Adipocyte (in vitro differentiated cells): Measurements from ENCODE around the gene BUD13.

Source experiments
- DNase-seq: peaks from one replicate; pipeline ENCODE4 v3.0.0-alpha.2; 2015; ENCODE audit warnings: low read depth
- H3K27me3 ChIP-seq: replicated peaks from 2 replicates; pipeline ENCODE4 v1.7.0; 2013; ENCODE audit warnings: mild to moderate bottlenecking, low read length, moderate library complexity; ENCODE audit not compliant: control insufficient read depth, insufficient read depth
- H3K36me3 ChIP-seq: 2 replicates; pipeline ENCODE4 v1.7.0; 2013; ENCODE audit warnings: low read length, mild to moderate bottlenecking, moderate library complexity; ENCODE audit not compliant: control insufficient read depth, insufficient read depth, severe bottlenecking
- H3K4me1 ChIP-seq: 2 replicates; pipeline ENCODE4 v1.7.0; 2013; ENCODE audit warnings: mild to moderate bottlenecking, low read length, moderate library complexity; ENCODE audit not compliant: control insufficient read depth, insufficient read depth
- H3K4me3 ChIP-seq: 2 replicates; pipeline ENCODE4 v1.7.0; 2013; ENCODE audit warnings: mild to moderate bottlenecking, low read length, moderate library complexity
- H3K9ac ChIP-seq: 2 replicates; pipeline ENCODE4 v1.7.0; 2013; ENCODE audit warnings: mild to moderate bottlenecking, low read length, moderate library complexity
- H3K9me3 ChIP-seq: 2 replicates; pipeline ENCODE4 v1.7.0; 2013; ENCODE audit warnings: mild to moderate bottlenecking, low read length, moderate library complexity; ENCODE audit not compliant: control insufficient read depth

BUD13 gene

DNA sequence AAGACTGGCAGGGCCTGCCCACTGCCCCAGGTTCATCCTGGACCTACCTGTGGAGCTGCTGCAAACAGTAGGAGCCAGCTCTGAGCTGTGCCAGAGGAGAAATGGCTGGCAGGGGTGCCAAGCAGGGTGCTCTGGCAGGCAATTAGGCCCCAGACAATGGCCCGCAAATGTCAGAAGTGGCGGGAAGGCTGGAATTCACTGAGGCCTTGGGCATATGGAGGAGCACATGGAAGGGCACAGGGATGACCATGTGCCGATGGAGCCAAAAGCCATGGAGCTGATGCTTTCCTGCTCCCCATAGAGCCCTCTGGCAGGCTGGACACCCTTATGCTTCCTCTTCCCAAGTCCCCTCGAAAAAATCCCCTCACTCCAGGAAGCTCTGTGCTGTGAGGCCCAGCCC, 62.0 kb downstream of the BUD13 start:
- Histone ChIP-seq H3K27me3 (peaks cover 63% of the 10 kb centered on the region), H3K9ac (no peak overlapping the region), H3K9me3 (peaks cover 4% of the 10 kb centered on the region), H3K36me3 (no peaks in the 10 kb centered on the region), H3K4me1 (no peaks in the 10 kb centered on the region), H3K4me3 (no peak overlapping the region)
- DNase-seq = no peak

- Histone ChIP-seq H3K9me3 (peaks cover 4% of the 10 kb centered on the region), H3K4me3 (no peak overlapping the region), H3K4me1 (no peaks in the 10 kb centered on the region), H3K9ac (no peak overlapping the region), H3K27me3 (peaks cover 63% of the 10 kb centered on the region), H3K36me3 (no peaks in the 10 kb centered on the region)
- DNase-seq = no peak
Observed at GRCh38 chr11:116710001-116710674, 62.6 kb downstream of the BUD13 start.

GRCh38 chr11:116707746-116708145, 65.0 kb downstream of the BUD13 start:
- H3K4me1 ChIP-seq = no peaks in the 10 kb centered on the region
- peaks cover 66% of the 10 kb centered on the region for H3K27me3 ChIP-seq
- H3K9me3 ChIP-seq = no peaks in the 10 kb centered on the region
- no peaks in the 10 kb centered on the region for H3K36me3 ChIP-seq
- H3K4me3 ChIP-seq = no peak overlapping the region
- no peak for DNase-seq
- no peak overlapping the region for H3K9ac ChIP-seq

DNA sequence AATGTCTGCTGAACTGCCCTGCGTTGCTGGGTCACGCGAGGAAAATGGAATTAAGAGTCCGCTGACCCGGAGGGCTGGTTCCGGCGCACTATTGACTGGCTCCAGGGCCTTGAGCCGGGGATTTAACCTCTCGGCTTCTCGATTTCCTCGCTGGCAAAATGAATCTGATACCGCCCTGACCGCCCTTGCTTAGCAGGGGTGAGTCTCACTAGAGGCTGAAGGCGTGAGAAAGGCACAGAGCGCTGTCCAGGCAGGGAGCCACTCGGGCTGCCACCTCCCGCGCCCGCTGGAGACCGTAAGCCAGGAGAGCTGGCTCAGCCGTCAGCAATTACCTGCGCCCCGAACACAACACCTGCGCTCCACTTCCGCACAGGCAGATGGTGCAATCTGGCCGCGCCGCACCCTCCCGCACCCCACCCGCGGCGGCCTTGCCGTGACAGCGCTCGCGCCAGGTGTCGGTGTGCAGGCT, 65.6 kb downstream of the BUD13 start:
- Histone ChIP-seq H3K4me1 (no peaks in the 10 kb centered on the region), H3K27me3 (peaks cover 63% of the 10 kb centered on the region), H3K36me3 (no peaks in the 10 kb centered on the region), H3K9ac (no peak overlapping the region), H3K4me3 (no peak overlapping the region), H3K9me3 (no peaks in the 10 kb centered on the region)
- no peak for DNase-seq

- Histone ChIP-seq H3K9me3 (no peaks in the 10 kb centered on the region), H3K4me1 (no peaks in the 10 kb centered on the region), H3K9ac (no peak overlapping the region), H3K36me3 (no peaks in the 10 kb centered on the region), H3K27me3 (peaks cover 41% of the 10 kb centered on the region), H3K4me3 (no peak overlapping the region)
- no peak for DNase-seq
Observed at GRCh38 chr11:116703421-116703820, 69.4 kb downstream of the BUD13 start.

DNA sequence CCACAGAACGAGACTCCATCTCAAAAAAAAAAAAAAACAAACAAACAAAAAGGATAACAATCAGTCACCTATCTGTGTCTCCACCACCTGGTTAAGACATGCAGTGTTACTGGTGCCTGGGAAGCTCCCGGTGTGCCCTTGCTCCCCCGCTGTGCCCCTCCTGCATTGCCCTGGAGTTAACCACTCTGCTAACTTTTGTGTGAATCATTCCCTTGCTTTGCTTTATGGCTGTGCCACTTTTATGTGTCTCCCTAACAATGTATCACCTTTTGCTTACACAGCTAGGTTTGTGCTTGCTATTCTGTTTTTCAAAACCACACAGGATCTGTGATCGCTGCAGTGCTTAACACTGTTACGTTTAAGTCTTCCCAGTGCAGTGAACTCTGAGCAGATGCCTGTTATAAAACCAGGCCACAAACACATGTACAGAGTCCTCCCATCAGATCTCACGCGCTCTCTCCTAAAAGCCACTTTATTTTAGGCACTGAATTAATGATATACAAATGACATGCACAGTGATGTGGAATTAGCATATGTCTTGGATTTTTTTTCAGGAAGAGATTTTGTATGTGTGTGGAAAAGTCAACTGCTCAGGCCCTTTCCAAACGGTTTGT, 69.9 kb downstream of the BUD13 start:
- Histone ChIP-seq H3K4me3 (no peak overlapping the region), H3K4me1 (no peaks in the 10 kb centered on the region), H3K27me3 (peaks cover 42% of the 10 kb centered on the region), H3K36me3 (no peaks in the 10 kb centered on the region), H3K9ac (no peak overlapping the region), H3K9me3 (no peaks in the 10 kb centered on the region)
- no peak for DNase-seq

- Histone ChIP-seq H3K9ac (no peak overlapping the region), H3K27me3 (peaks cover 37% of the 10 kb centered on the region), H3K4me3 (no peak overlapping the region), H3K9me3 (no peaks in the 10 kb centered on the region), H3K36me3 (no peaks in the 10 kb centered on the region), H3K4me1 (no peaks in the 10 kb centered on the region)
- no peak for DNase-seq
Observed at GRCh38 chr11:116701876-116702275, 70.9 kb downstream of the BUD13 start.

- Histone ChIP-seq H3K36me3 (no peaks in the 10 kb centered on the region), H3K9ac (no peak overlapping the region), H3K27me3 (peaks cover 38% of the 10 kb centered on the region), H3K9me3 (no peaks in the 10 kb centered on the region), H3K4me3 (no peak overlapping the region), H3K4me1 (no peaks in the 10 kb centered on the region)
- no peak for DNase-seq
Observed at GRCh38 chr11:116701297-116701801, 71.4 kb downstream of the BUD13 start.

GRCh38 chr11:116700586-116701220, 72.1 kb downstream of the BUD13 start:
- H3K9me3 ChIP-seq = no peaks in the 10 kb centered on the region
- H3K4me3 ChIP-seq = no peak overlapping the region
- H3K36me3 ChIP-seq = no peaks in the 10 kb centered on the region
- no peak for DNase-seq
- peaks cover 38% of the 10 kb centered on the region for H3K27me3 ChIP-seq
- H3K4me1 ChIP-seq = no peaks in the 10 kb centered on the region
- no peak overlapping the region for H3K9ac ChIP-seq
